Sigmoid colon (tissue), 7 donors: Measurements from ENCODE around the gene KAT8. TPM values are rescaled to one million over a fixed set of nuclear protein-coding genes. Genes with fewer than 3 reads are reported as not detected.
A peak's percentile ranks its signal among the peaks of the same experiment; 100 is the strongest.

ENCODE experiments used
- DNase-seq: peaks from one replicate; pipeline ENCODE4 v3.0.0-alpha.2; 2019
- H3K27ac ChIP-seq, 4 donors: fragments of 200-600 bp; sonication (generic); one replicate each; pipeline ENCODE4 v1.5.1; 2016 to 2019; ENCODE audit warnings: mild to moderate bottlenecking in 1 of 4
- H3K27me3 ChIP-seq, 3 donors: fragments of 200-600 bp; sonication (generic); one replicate each; pipeline ENCODE4 v1.5.1; 2019; ENCODE audit warnings: mild to moderate bottlenecking in 1 of 3
- H3K36me3 ChIP-seq, 4 donors: fragments of 200-600 bp; sonication (generic); one replicate each; pipeline ENCODE4 v1.5.1; 2016 to 2019
- H3K4me1 ChIP-seq, 4 donors: fragments of 200-600 bp; sonication (generic); one replicate each; pipeline ENCODE4 v1.5.1; 2017 to 2019
- H3K4me3 ChIP-seq, 4 donors: fragments of 200-600 bp; sonication (generic); one replicate each; pipeline ENCODE4 v1.5.1; 2017 to 2019; ENCODE audit warnings: mild to moderate bottlenecking in 2 of 4, moderate library complexity in 1 of 4
- H3K9me3 ChIP-seq, 4 donors: fragments of 200-600 bp in 3 of 4; sonication (generic) in 3 of 4; one replicate each; pipeline versions ENCODE4 v1.5.1 to v1.6.1; 2013 to 2019
- CTCF ChIP-seq, 4 experiments: fragments of 450-650 bp in 3 of 4; fragments of 200-600 bp in 1 of 4; IDR thresholded peaks; one replicate each; pipeline ENCODE4 v1.5.1; 2016 to 2019; ENCODE audit warnings: antibody characterized with exemption in 4 of 4, mild to moderate bottlenecking in 3 of 4, moderate library complexity in 2 of 4
- EP300 ChIP-seq, 4 donors: sonication (generic); formaldehyde crosslinking; IDR thresholded peaks; one replicate each; pipeline ENCODE4 v1.6.1; 2017; ENCODE audit warnings: antibody characterized with exemption in 4 of 4
- POLR2A ChIP-seq, 2 donors: fragments of 450-650 bp; IDR thresholded peaks; one replicate each; pipeline ENCODE4 v1.6.1; 2016; ENCODE audit warnings: antibody characterized with exemption in 2 of 2, mild to moderate bottlenecking in 2 of 2, moderate library complexity in 2 of 2
- POLR2AphosphoS5 ChIP-seq, 4 donors: sonication (generic); formaldehyde crosslinking; IDR thresholded peaks; one replicate each; pipeline ENCODE4 v1.6.1; 2017; ENCODE audit warnings: antibody characterized with exemption in 4 of 4
- WGBS, 2 donors: extraction: QIAGEN DNeasy Blood & Tissue Kit; methylation state at CpG; one replicate each; pipeline ENCODE4 v1.1.7; 2013; 5-methylcytosine and 5-hydroxymethylcytosine counted together
- intact Hi-C: fragments of 100-400 bp; cut with DNase I; formaldehyde crosslinking; loops from one replicate; pipeline ENCODE4 v1.15.1; 2023
- polyA plus RNA-seq, 3 donors: library from polyadenylated mRNA; stranded (reverse); fragments of 200-250 nt; gene quantifications; one replicate each; pipeline ENCODE4 v1.2.3, GENCODE V29; 2013
- total RNA-seq, 4 donors: library from RNA; depleted of rRNA; stranded (reverse); fragments of >200 nt; gene quantifications; one replicate each; pipeline ENCODE4 v1.1.0, GENCODE V29; 2016
- donor health status: healthy with polysubstance abuse.
- donor health status: Bipolar disorder and iron deficiency.
- donor health status: healthy.

KAT8 gene
- total and polyA plus RNA-seq, 7 donors: 31.2 to 65.7 (median 57.1) TPM

GRCh38 chr16:31130336-31130891 lies 12.9 kb downstream of the KAT8 start:
- H3K4me1 ChIP-seq: peaks cover 0 to 22% (median 8%) of the 10 kb centered on the region in 4 donors
- 16 to 69% methylated on average over 10 of the region's 10 CpGs for WGBS, 2 donors
- no peaks in the 10 kb centered on the region for H3K9me3 ChIP-seq
- intact Hi-C loops: no loop called here
- peaks cover 0 to 12% (median 5%) of the 10 kb centered on the region in 3 donors for H3K27me3 ChIP-seq
- no peak for DNase-seq
- H3K4me3 ChIP-seq: no peak overlapping the region
- H3K27ac ChIP-seq: peak overlapping the region; percentile 48 to 67 (median 60)
- peaks cover 47 to 68% (median 51%) of the 10 kb centered on the region in 4 donors for H3K36me3 ChIP-seq
- TF ChIP-seq EP300 (IDR thresholded peaks at IDR 0.05): no peak
- TF ChIP-seq CTCF (IDR thresholded peaks at IDR 0.05): no peak
- TF ChIP-seq POLR2AphosphoS5 (IDR thresholded peaks at IDR 0.05): no peak
- TF ChIP-seq POLR2A (IDR thresholded peaks at IDR 0.05): no peak

- H3K9me3 ChIP-seq: no peaks in the 10 kb centered on the region
- peaks cover 0 to 22% (median 8%) of the 10 kb centered on the region in 4 donors for H3K4me1 ChIP-seq
- H3K4me3 ChIP-seq: no peak overlapping the region
- intact Hi-C loops: no loop called here
- no peak for DNase-seq
- H3K27me3 ChIP-seq: peaks cover 0 to 17% (median 5%) of the 10 kb centered on the region in 3 donors
- H3K27ac ChIP-seq: peak overlapping the region in 2 of 4 donors; percentile 18 to 67
- H3K36me3 ChIP-seq: peaks cover 47 to 65% (median 51%) of the 10 kb centered on the region in 4 donors
- 17 to 70% methylated on average over 6 of the region's 6 CpGs for WGBS, 2 donors
- no peak for TF ChIP-seq EP300 (IDR thresholded peaks at IDR 0.05)
- no peak for TF ChIP-seq POLR2A (IDR thresholded peaks at IDR 0.05)
- TF ChIP-seq CTCF (IDR thresholded peaks at IDR 0.05): no peak
- TF ChIP-seq POLR2AphosphoS5 (IDR thresholded peaks at IDR 0.05): no peak
These were observed 13.4 kb downstream of the KAT8 start for GRCh38 chr16:31130899-31131298.

GRCh38 chr16:31131416-31131815 lies 14.0 kb downstream of the KAT8 start:
- H3K9me3 ChIP-seq: no peaks in the 10 kb centered on the region
- H3K4me3 ChIP-seq: no peak overlapping the region
- DNase-seq: no peak
- peaks cover 4 to 22% (median 5%) of the 10 kb centered on the region in 3 donors for H3K27me3 ChIP-seq
- TF ChIP-seq POLR2A (IDR thresholded peaks at IDR 0.05) (no peak), CTCF (IDR thresholded peaks at IDR 0.05) (no peak), POLR2AphosphoS5 (IDR thresholded peaks at IDR 0.05) (no peak), EP300 (IDR thresholded peaks at IDR 0.05) (no peak)
- WGBS, 2 donors: 40 to 76% methylated on average over 11 of the region's 11 CpGs
- intact Hi-C loops: no loop called here
- peaks cover 0 to 22% (median 8%) of the 10 kb centered on the region in 4 donors for H3K4me1 ChIP-seq
- no peak overlapping the region for H3K27ac ChIP-seq
- peaks cover 47 to 60% (median 51%) of the 10 kb centered on the region in 4 donors for H3K36me3 ChIP-seq

- 24 to 70% methylated on average over 5 of the region's 5 CpGs for WGBS, 2 donors
- Histone ChIP-seq H3K9me3 (no peaks in the 10 kb centered on the region), H3K27ac (no peak overlapping the region), H3K4me3 (no peak overlapping the region), H3K27me3 (peaks cover 5 to 22% (median 6%) of the 10 kb centered on the region in 3 donors), H3K36me3 (peaks cover 46 to 57% (median 50%) of the 10 kb centered on the region in 4 donors), H3K4me1 (peaks cover 0 to 22% (median 8%) of the 10 kb centered on the region in 4 donors)
- DNase-seq: no peak
- no peak for TF ChIP-seq POLR2AphosphoS5 (IDR thresholded peaks at IDR 0.05)
- no peak for TF ChIP-seq EP300 (IDR thresholded peaks at IDR 0.05)
- TF ChIP-seq POLR2A (IDR thresholded peaks at IDR 0.05): no peak
- no peak for TF ChIP-seq CTCF (IDR thresholded peaks at IDR 0.05)
- intact Hi-C loops: no loop called here
These were observed 14.4 kb downstream of the KAT8 start for GRCh38 chr16:31131841-31132271.
